Measurements from ENCODE around the gene BLMH. TPM values are rescaled to one million over a fixed set of nuclear protein-coding genes. Genes with fewer than 3 reads are reported as not detected.

The BLMH gene
- total and polyA plus RNA-seq, 7 experiments from 2014 or later = 17.7 to 57.5 (median 30.9) TPM

DNA sequence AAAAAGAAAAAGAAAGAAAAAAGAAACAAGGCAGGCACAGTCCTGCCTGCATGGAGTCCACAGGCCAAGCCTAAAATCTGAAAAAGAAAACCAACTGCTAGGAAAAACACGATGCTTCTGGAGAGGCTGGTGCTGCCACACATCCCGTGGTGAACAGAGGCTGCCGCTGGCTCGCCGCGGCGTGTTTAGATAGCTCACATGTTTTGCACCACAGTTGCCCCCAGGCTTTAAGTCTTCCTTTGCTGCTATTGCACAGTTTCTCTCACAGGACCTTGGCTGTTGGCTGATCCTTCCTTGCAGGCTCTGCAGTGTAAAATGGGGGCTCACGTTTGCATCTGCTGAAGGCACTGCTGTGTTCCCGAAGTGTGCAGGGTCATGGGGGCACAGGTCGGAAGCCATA lies 64.9 kb downstream of the BLMH start:
- intact Hi-C loops (cut with micrococcal nuclease) = no loop called here
- H3K4me3 ChIP-seq (ENCODE audit: low read length) = no peak overlapping the region
- POLR2A ChIA-PET = interaction anchor here (0.6 kb wide), 1 partner anchor 104 kb away, joined by 10 read pairs; no protein-coding TSS in a partner anchor
- H3K4me1 ChIP-seq (ENCODE audit: control insufficient read depth in 2 of 2, insufficient read depth in 2 of 2, low read length in 2 of 2) = no peaks in the 10 kb centered on the region
- Mint-ChIP-seq H3K27me3 (peaks cover 8 to 35% (median 23%) of the 10 kb centered on the region in 5 donors), H3K9me3 (no peaks in the 10 kb centered on the region), H3K4me1 (peaks cover 0 to 6% (median 0%) of the 10 kb centered on the region in 7 donors), H3K27ac (no peak overlapping the region), H3K4me3 (no peak overlapping the region), H3K36me3 (no peaks in the 10 kb centered on the region)
- CTCF ChIA-PET = no interaction called here
- DNase-seq (no peak), ATAC-seq (no peak)
- no peaks in the 10 kb centered on the region for H3K27me3 ChIP-seq (ENCODE audit: control insufficient read depth in 2 of 2, insufficient read depth in 2 of 2, low read length in 2 of 2)
- H3K9me3 ChIP-seq (ENCODE audit: control insufficient read depth in 2 of 3, low read length in 3 of 3) = no peaks in the 10 kb centered on the region
- no peaks in the 10 kb centered on the region for H3K36me3 ChIP-seq (ENCODE audit: control insufficient read depth in 2 of 3, insufficient read depth in 3 of 3, low read length in 3 of 3)
- no peak overlapping the region for H3K27ac ChIP-seq (ENCODE audit: low read depth, low read length)

GRCh38 chr17:30225919-30226553 lies 65.7 kb downstream of the BLMH start:
- Mint-ChIP-seq H3K27me3 (peaks cover 6 to 32% (median 22%) of the 10 kb centered on the region in 5 donors), H3K4me1 (peaks cover 0 to 6% (median 0%) of the 10 kb centered on the region in 7 donors), H3K36me3 (no peaks in the 10 kb centered on the region), H3K4me3 (no peak overlapping the region), H3K9me3 (peaks cover 0 to 2% (median 0%) of the 10 kb centered on the region in 11 donors), H3K27ac (no peak overlapping the region)
- Histone ChIP-seq H3K4me1 (ENCODE audit: control insufficient read depth in 2 of 2, insufficient read depth in 2 of 2, low read length in 2 of 2) (no peaks in the 10 kb centered on the region), H3K9me3 (ENCODE audit: control insufficient read depth in 2 of 3, low read length in 3 of 3) (no peaks in the 10 kb centered on the region), H3K27ac (ENCODE audit: low read depth, low read length) (no peak overlapping the region), H3K36me3 (ENCODE audit: control insufficient read depth in 2 of 3, insufficient read depth in 3 of 3, low read length in 3 of 3) (no peaks in the 10 kb centered on the region), H3K4me3 (ENCODE audit: low read length) (no peak overlapping the region), H3K27me3 (ENCODE audit: control insufficient read depth in 2 of 2, insufficient read depth in 2 of 2, low read length in 2 of 2) (no peaks in the 10 kb centered on the region)
- no peak for ATAC-seq
- POLR2A ChIA-PET = no interaction called here
- intact Hi-C loops (cut with micrococcal nuclease) = no loop called here
- no peak for DNase-seq
- CTCF ChIA-PET = no interaction called here

DNA sequence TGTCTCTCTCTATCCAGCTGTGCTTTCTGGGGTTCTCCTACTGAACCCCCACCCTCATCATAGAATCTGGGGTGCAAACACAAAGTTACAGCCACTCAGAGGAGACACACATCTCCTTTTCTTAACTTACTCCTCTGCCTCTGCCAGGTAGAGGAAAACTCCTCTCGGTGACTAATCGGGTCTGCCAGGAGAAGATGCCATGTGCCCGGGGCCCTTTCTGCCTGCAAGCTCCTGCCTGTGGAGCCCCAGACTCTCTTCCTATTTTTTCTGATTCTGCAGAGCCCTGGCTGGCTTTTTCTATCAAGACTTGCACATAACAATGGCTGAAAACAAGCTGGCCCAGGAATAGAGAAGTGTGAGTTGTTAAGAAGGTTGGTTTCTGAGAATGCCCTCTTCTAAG lies 66.6 kb downstream of the BLMH start:
- Histone ChIP-seq H3K27me3 (ENCODE audit: control insufficient read depth in 2 of 2, insufficient read depth in 2 of 2, low read length in 2 of 2) (no peaks in the 10 kb centered on the region), H3K27ac (ENCODE audit: low read depth, low read length) (no peak overlapping the region), H3K9me3 (ENCODE audit: control insufficient read depth in 2 of 3, low read length in 3 of 3) (no peaks in the 10 kb centered on the region), H3K4me3 (ENCODE audit: low read length) (no peak overlapping the region), H3K36me3 (ENCODE audit: control insufficient read depth in 2 of 3, insufficient read depth in 3 of 3, low read length in 3 of 3) (no peaks in the 10 kb centered on the region), H3K4me1 (ENCODE audit: control insufficient read depth in 2 of 2, insufficient read depth in 2 of 2, low read length in 2 of 2) (no peaks in the 10 kb centered on the region)
- ChIA-PET POLR2A (no interaction called here), CTCF (no interaction called here)
- H3K9me3 Mint-ChIP-seq = peaks cover 0 to 2% (median 0%) of the 10 kb centered on the region in 11 donors
- peaks cover under 1 to 24% (median 18%) of the 10 kb centered on the region in 5 donors for H3K27me3 Mint-ChIP-seq
- intact Hi-C loops (cut with micrococcal nuclease) = no loop called here
- H3K4me1 Mint-ChIP-seq = peaks cover 0 to 1% (median 0%) of the 10 kb centered on the region in 7 donors
- no peak for DNase-seq
- no peak overlapping the region for H3K4me3 Mint-ChIP-seq
- ATAC-seq = no peak
- H3K27ac Mint-ChIP-seq = no peak overlapping the region
- H3K36me3 Mint-ChIP-seq = no peaks in the 10 kb centered on the region

- Mint-ChIP-seq H3K4me3 (no peak overlapping the region), H3K36me3 (no peaks in the 10 kb centered on the region), H3K27ac (no peak overlapping the region), H3K4me1 (no peaks in the 10 kb centered on the region), H3K27me3 (peaks cover 0 to 21% (median 17%) of the 10 kb centered on the region in 5 donors), H3K9me3 (peaks cover 0 to 2% (median 0%) of the 10 kb centered on the region in 11 donors)
- Histone ChIP-seq H3K27me3 (ENCODE audit: control insufficient read depth in 2 of 2, insufficient read depth in 2 of 2, low read length in 2 of 2) (no peaks in the 10 kb centered on the region), H3K9me3 (ENCODE audit: control insufficient read depth in 2 of 3, low read length in 3 of 3) (no peaks in the 10 kb centered on the region), H3K27ac (ENCODE audit: low read depth, low read length) (no peak overlapping the region), H3K36me3 (ENCODE audit: control insufficient read depth in 2 of 3, insufficient read depth in 3 of 3, low read length in 3 of 3) (no peaks in the 10 kb centered on the region), H3K4me3 (ENCODE audit: low read length) (no peak overlapping the region), H3K4me1 (ENCODE audit: control insufficient read depth in 2 of 2, insufficient read depth in 2 of 2, low read length in 2 of 2) (no peaks in the 10 kb centered on the region)
- CTCF ChIA-PET = no interaction called here
- no peak for ATAC-seq
- POLR2A ChIA-PET = no interaction called here
- DNase-seq = no peak
- intact Hi-C loops (cut with micrococcal nuclease) = no loop called here
Observed at GRCh38 chr17:30224419-30224960, 67.3 kb downstream of the BLMH start.

DNA sequence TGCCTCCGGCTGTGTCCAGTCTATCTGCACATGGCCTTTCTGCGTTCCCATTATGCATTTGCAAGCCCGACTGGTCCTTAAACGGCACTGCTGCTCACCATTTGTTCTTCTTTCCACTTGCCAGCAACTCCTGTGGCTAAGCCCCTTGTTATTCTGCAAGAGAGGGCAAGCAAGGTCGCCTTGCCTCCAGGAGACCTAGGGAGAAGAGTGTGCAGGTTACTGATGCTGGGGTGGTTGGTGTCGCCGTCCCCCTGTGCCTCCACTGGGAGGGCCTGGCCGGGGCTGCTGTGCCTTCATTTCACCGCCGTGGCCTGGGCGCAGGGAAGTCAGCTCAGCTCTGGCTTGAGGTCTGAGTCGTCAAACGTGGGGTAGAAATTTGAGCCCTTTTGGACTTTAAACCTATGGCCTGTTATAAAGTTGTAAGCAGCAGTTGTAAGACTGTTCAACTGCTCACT lies 69.0 kb downstream of the BLMH start:
- H3K4me1 ChIP-seq (ENCODE audit: control insufficient read depth in 2 of 2, insufficient read depth in 2 of 2, low read length in 2 of 2) = no peaks in the 10 kb centered on the region
- H3K27ac Mint-ChIP-seq = no peak overlapping the region
- peaks cover 0 to 2% (median 0%) of the 10 kb centered on the region in 11 donors for H3K9me3 Mint-ChIP-seq
- no peak for DNase-seq
- no peak overlapping the region for H3K4me3 Mint-ChIP-seq
- no peaks in the 10 kb centered on the region for H3K36me3 ChIP-seq (ENCODE audit: control insufficient read depth in 2 of 3, insufficient read depth in 3 of 3, low read length in 3 of 3)
- ChIA-PET POLR2A (no interaction called here), CTCF (interaction anchor here (0.6 kb wide), 1 partner anchor 1243 kb away, joined by 4 read pairs; no protein-coding TSS in a partner anchor)
- intact Hi-C loops (cut with micrococcal nuclease) = no loop called here
- H3K9me3 ChIP-seq (ENCODE audit: control insufficient read depth in 2 of 3, low read length in 3 of 3) = no peaks in the 10 kb centered on the region
- H3K4me1 Mint-ChIP-seq = no peaks in the 10 kb centered on the region
- no peaks in the 10 kb centered on the region for H3K36me3 Mint-ChIP-seq
- no peak overlapping the region for H3K4me3 ChIP-seq (ENCODE audit: low read length)
- no peak for ATAC-seq
- H3K27ac ChIP-seq (ENCODE audit: low read depth, low read length) = no peak overlapping the region
- no peaks in the 10 kb centered on the region for H3K27me3 ChIP-seq (ENCODE audit: control insufficient read depth in 2 of 2, insufficient read depth in 2 of 2, low read length in 2 of 2)
- H3K27me3 Mint-ChIP-seq = peaks cover 0 to 15% (median 6%) of the 10 kb centered on the region in 5 donors

DNA sequence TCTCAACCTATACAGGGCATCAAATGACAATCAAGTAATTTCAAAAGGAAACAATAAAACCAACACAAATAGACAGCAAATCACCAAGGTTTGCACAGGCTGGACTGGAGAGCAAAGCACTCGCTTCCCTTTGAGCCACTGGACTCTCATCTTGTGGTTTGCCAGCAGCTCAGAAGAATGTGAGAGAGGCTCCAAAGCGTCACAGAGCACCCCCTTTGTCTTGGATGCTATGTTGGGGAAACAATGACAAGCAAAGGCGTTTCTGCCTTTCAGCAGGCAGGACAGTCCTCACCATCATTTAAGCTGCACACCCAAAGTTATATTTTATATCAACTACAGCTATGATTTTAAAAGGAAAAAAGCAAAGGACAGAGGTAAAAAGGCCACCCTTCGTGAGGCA lies 69.5 kb downstream of the BLMH start:
- H3K4me1 Mint-ChIP-seq = no peaks in the 10 kb centered on the region
- no peaks in the 10 kb centered on the region for H3K36me3 Mint-ChIP-seq
- DNase-seq (no peak), ATAC-seq (no peak)
- no peaks in the 10 kb centered on the region for H3K36me3 ChIP-seq (ENCODE audit: control insufficient read depth in 2 of 3, insufficient read depth in 3 of 3, low read length in 3 of 3)
- H3K27me3 Mint-ChIP-seq = peaks cover 0 to 15% (median 6%) of the 10 kb centered on the region in 5 donors
- CTCF ChIA-PET = interaction anchor here (0.6 kb wide), 1 partner anchor 1243 kb away, joined by 4 read pairs; no protein-coding TSS in a partner anchor
- no peaks in the 10 kb centered on the region for H3K27me3 ChIP-seq (ENCODE audit: control insufficient read depth in 2 of 2, insufficient read depth in 2 of 2, low read length in 2 of 2)
- H3K9me3 Mint-ChIP-seq = peaks cover 0 to 2% (median 0%) of the 10 kb centered on the region in 11 donors
- no peak overlapping the region for H3K4me3 Mint-ChIP-seq
- H3K4me3 ChIP-seq (ENCODE audit: low read length) = no peak overlapping the region
- no peak overlapping the region for H3K27ac Mint-ChIP-seq
- intact Hi-C loops (cut with micrococcal nuclease) = no loop called here
- POLR2A ChIA-PET = no interaction called here
- H3K9me3 ChIP-seq (ENCODE audit: control insufficient read depth in 2 of 3, low read length in 3 of 3) = no peaks in the 10 kb centered on the region
- H3K27ac ChIP-seq (ENCODE audit: low read depth, low read length) = no peak overlapping the region
- H3K4me1 ChIP-seq (ENCODE audit: control insufficient read depth in 2 of 2, insufficient read depth in 2 of 2, low read length in 2 of 2) = no peaks in the 10 kb centered on the region

DNA sequence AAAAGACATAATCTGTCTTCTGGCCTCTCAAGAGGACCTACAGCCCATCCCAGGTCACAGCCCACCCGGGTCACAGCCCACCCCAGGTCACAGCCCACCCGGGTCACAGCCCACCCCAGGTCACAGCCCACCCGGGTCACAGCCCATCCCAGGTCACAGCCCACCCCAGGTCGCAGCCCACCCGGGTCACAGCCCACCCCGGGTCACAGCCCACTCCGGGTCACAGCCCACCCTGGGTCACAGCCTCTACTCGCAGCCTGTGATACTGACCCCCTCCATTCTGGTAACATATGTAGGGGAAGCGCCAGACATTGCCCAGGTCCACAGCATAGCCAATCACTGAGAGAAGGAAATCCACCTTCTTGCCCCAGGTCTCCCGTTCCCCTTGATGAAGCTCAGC lies 70.4 kb downstream of the BLMH start:
- Mint-ChIP-seq H3K36me3 (no peaks in the 10 kb centered on the region), H3K27me3 (peaks cover 0 to 15% (median 6%) of the 10 kb centered on the region in 5 donors), H3K27ac (no peak overlapping the region), H3K4me3 (no peak overlapping the region), H3K9me3 (peaks cover 0 to 2% (median 0%) of the 10 kb centered on the region in 11 donors), H3K4me1 (no peaks in the 10 kb centered on the region)
- Histone ChIP-seq H3K36me3 (ENCODE audit: control insufficient read depth in 2 of 3, insufficient read depth in 3 of 3, low read length in 3 of 3) (no peaks in the 10 kb centered on the region), H3K27ac (ENCODE audit: low read depth, low read length) (no peak overlapping the region), H3K4me1 (ENCODE audit: control insufficient read depth in 2 of 2, insufficient read depth in 2 of 2, low read length in 2 of 2) (no peaks in the 10 kb centered on the region), H3K4me3 (ENCODE audit: low read length) (no peak overlapping the region), H3K27me3 (ENCODE audit: control insufficient read depth in 2 of 2, insufficient read depth in 2 of 2, low read length in 2 of 2) (no peaks in the 10 kb centered on the region), H3K9me3 (ENCODE audit: control insufficient read depth in 2 of 3, low read length in 3 of 3) (no peaks in the 10 kb centered on the region)
- DNase-seq (no peak), ATAC-seq (no peak)
- ChIA-PET POLR2A (no interaction called here), CTCF (no interaction called here)
- intact Hi-C loops (cut with micrococcal nuclease) = no loop called here
